GM23338 (cell line): ENCODE results near the gene SFI1. TPM values are rescaled to one million over a fixed set of nuclear protein-coding genes. Genes with fewer than 3 reads are reported as not detected.

Source experiments
- ATAC-seq: fragments of 200-7000 bp; cut with Tn5 transposase; 3 replicates; pipeline ENCODE4 v1.9.1; 2020
- DNase-seq: peaks from one replicate; pipeline ENCODE4 v3.0.0-alpha.2; 2015; ENCODE audit warnings: low spot score
- H2AFZ ChIP-seq: fragments of 200-600 bp; sonication (generic); 2 replicates; pipeline ENCODE4 v1.8.0; 2016; ENCODE audit warnings: antibody characterized with exemption, mild to moderate bottlenecking, moderate library complexity
- H3F3A ChIP-seq: fragments of 200-600 bp; sonication (generic); replicated peaks from 2 replicates; pipeline ENCODE4 v1.8.0; 2017; ENCODE audit warnings: antibody characterized with exemption, mixed run types, low read depth
- H3K27ac ChIP-seq: fragments of 200-600 bp; sonication (generic); 2 replicates; pipeline ENCODE4 v1.6.1; 2016; ENCODE audit warnings: low read depth
- H3K27me3 ChIP-seq: fragments of 200-600 bp; sonication (generic); 2 replicates; pipeline ENCODE4 v1.8.0; 2016; ENCODE audit warnings: mild to moderate bottlenecking, mixed run types, moderate library complexity; ENCODE audit not compliant: insufficient read depth
- H3K36me3 ChIP-seq: fragments of 200-600 bp; sonication (generic); 2 replicates; pipeline ENCODE4 v1.8.0; 2016; ENCODE audit warnings: mild to moderate bottlenecking; ENCODE audit not compliant: insufficient read depth
- H3K4me1 ChIP-seq: fragments of 200-600 bp; sonication (generic); 2 replicates; pipeline ENCODE4 v1.8.0; 2016; ENCODE audit warnings: mild to moderate bottlenecking, moderate library complexity; ENCODE audit not compliant: insufficient read depth
- H3K4me2 ChIP-seq: fragments of 200-600 bp; sonication (generic); 2 replicates; pipeline ENCODE4 v1.7.1; 2017; ENCODE audit warnings: mixed run types
- H3K4me3 ChIP-seq: fragments of 200-600 bp; sonication (generic); 2 replicates; pipeline ENCODE4 v1.6.1; 2016; ENCODE audit warnings: mixed run types
- H3K79me2 ChIP-seq: fragments of 200-600 bp; sonication (generic); replicated peaks from 2 replicates; pipeline ENCODE4 v1.8.0; 2017; ENCODE audit warnings: mild to moderate bottlenecking; ENCODE audit not compliant: insufficient read depth
- H3K9me2 ChIP-seq: fragments of 200-600 bp; sonication (generic); 2 replicates; pipeline ENCODE4 v1.8.0; 2017; ENCODE audit not compliant: insufficient read depth
- H4K20me1 ChIP-seq: fragments of 200-600 bp; sonication (generic); replicated peaks from 2 replicates; pipeline ENCODE4 v1.8.0; 2017; ENCODE audit warnings: mild to moderate bottlenecking; ENCODE audit not compliant: insufficient read depth
- H3K27ac Mint-ChIP-seq: 2 replicates; pipeline ENCODE4 v1.8.0; 2020; ENCODE audit warnings: inconsistent platforms, mild to moderate bottlenecking, moderate library complexity, mixed read lengths
- H3K27me3 Mint-ChIP-seq: 3 replicates; pipeline ENCODE4 v1.8.0; 2022; ENCODE audit warnings: low read depth, mild to moderate bottlenecking, moderate library complexity, mixed read lengths, inconsistent platforms; ENCODE audit not compliant: insufficient read depth, poor library complexity
- H3K36me3 Mint-ChIP-seq: 3 replicates; pipeline ENCODE4 v1.8.0; 2021; ENCODE audit warnings: low read depth, mild to moderate bottlenecking, inconsistent platforms, moderate library complexity, mixed read lengths
- H3K4me1 Mint-ChIP-seq: 3 replicates; pipeline ENCODE4 v1.8.0; 2020; ENCODE audit warnings: mild to moderate bottlenecking, inconsistent platforms, mixed read lengths
- H3K4me3 Mint-ChIP-seq: 3 replicates; pipeline ENCODE4 v1.8.0; 2021; ENCODE audit warnings: moderate library complexity, mild to moderate bottlenecking, inconsistent platforms, mixed read lengths
- H3K9me3 Mint-ChIP-seq: 3 replicates; pipeline ENCODE4 v1.8.0; 2020; ENCODE audit warnings: moderate library complexity, mild to moderate bottlenecking, inconsistent platforms, mixed read lengths
- CTCF ChIP-seq, 2 experiments: fragments of 200-600 bp in 1 of 2; sonication (generic) in 1 of 2; conservative IDR thresholded peaks; 2 replicates each; pipeline versions ENCODE4 v1.5.1 to v1.6.1; 2016 to 2017; ENCODE audit warnings: antibody characterized with exemption in 2 of 2, low read depth in 2 of 2, mild to moderate bottlenecking in 2 of 2, moderate library complexity in 1 of 2
- ETS1 ChIP-seq: IDR thresholded peaks from 2 replicates; pipeline ENCODE4 v1.6.1; 2016; ENCODE audit warnings: antibody characterized with exemption
- EZH2phosphoT487 ChIP-seq: fragments of 200-600 bp; sonication (generic); IDR thresholded peaks from one replicate; pipeline ENCODE4 v1.8.1; 2018; ENCODE audit warnings: antibody characterized with exemption; ENCODE audit not compliant: unreplicated experiment
- JUNB ChIP-seq: IDR thresholded peaks from one replicate; pipeline ENCODE4 v1.6.1; 2016; ENCODE audit warnings: antibody characterized with exemption; ENCODE audit not compliant: unreplicated experiment
- REST ChIP-seq: IDR thresholded peaks from one replicate; pipeline ENCODE4 v1.6.1; 2018; ENCODE audit warnings: antibody characterized with exemption; ENCODE audit not compliant: unreplicated experiment
- ZNF114 ChIP-seq: fragments of 250-450 bp; sonication (Bioruptor Pico); IDR thresholded peaks from 2 replicates; pipeline ENCODE4 v1.5.0; 2020; ENCODE audit warnings: mild to moderate bottlenecking, moderate library complexity
- ZNF331 ChIP-seq: fragments of 250-450 bp; sonication (Bioruptor Pico); IDR thresholded peaks from 2 replicates; pipeline ENCODE4 v1.5.0; 2020; ENCODE audit warnings: low read depth, mild to moderate bottlenecking, moderate library complexity
- polyA plus RNA-seq: library from polyadenylated mRNA; unstranded; fragments of >200 nt; fragmentation: Nextera tagmentation; extraction: Ambion mirVana; gene quantifications from 2 replicates; pipeline ENCODE4 v1.2.1, GENCODE V29; 2016
- total RNA-seq: library from RNA; depleted of rRNA; stranded (reverse); fragments of >200 nt; shearing (Covaris generic); gene quantifications from 2 replicates; pipeline ENCODE4 v1.2.3, GENCODE V29; 2014

Gene SFI1
- total and polyA plus RNA-seq, 2 experiments from 2014 or later: 16.7 to 25.6 TPM

- Histone ChIP-seq H3K79me2 (peaks cover 34% of the 10 kb centered on the region), H3K9me2 (no peaks in the 10 kb centered on the region), H3K4me1 (peaks cover 23% of the 10 kb centered on the region), H3K4me3 (no peak overlapping the region), H2AFZ (no peak overlapping the region), H3K27me3 (no peaks in the 10 kb centered on the region), H3K36me3 (peaks cover 4% of the 10 kb centered on the region), H4K20me1 (peaks cover 7% of the 10 kb centered on the region), H3K4me2 (no peak overlapping the region), H3F3A (peaks cover 15% of the 10 kb centered on the region), H3K27ac (no peak overlapping the region)
- no peaks in the 10 kb centered on the region for H3K9me3 Mint-ChIP-seq
- H3K4me1 Mint-ChIP-seq: peaks cover 20% of the 10 kb centered on the region
- ATAC-seq (no peak), DNase-seq (no peak)
- H3K27me3 Mint-ChIP-seq: peaks cover 6% of the 10 kb centered on the region
- no peak overlapping the region for H3K27ac Mint-ChIP-seq
- H3K4me3 Mint-ChIP-seq: no peak overlapping the region
- H3K36me3 Mint-ChIP-seq: peaks cover 52% of the 10 kb centered on the region
- TF ChIP-seq REST: no peak
- no peak for TF ChIP-seq ZNF114 (CRISPR knock-in tag)
- no peak for TF ChIP-seq CTCF (conservative IDR thresholded peaks at IDR 0.05; ENCODE audit: low read depth in 2 of 2)
These were observed 9.4 kb upstream of the SFI1 start for GRCh38 chr22:31486951-31487350.

- H4K20me1 ChIP-seq: peaks cover 7% of the 10 kb centered on the region
- peaks cover 23% of the 10 kb centered on the region for H3K4me1 ChIP-seq
- peak overlapping the region; percentile 97 for H3K4me3 ChIP-seq
- H3K27ac Mint-ChIP-seq: no peak overlapping the region
- no peak for ATAC-seq
- no peaks in the 10 kb centered on the region; the same call in 1 of the 2 replicates for H3K36me3 ChIP-seq
- peaks cover 7% of the 10 kb centered on the region for H3K27me3 Mint-ChIP-seq
- no peak overlapping the region for H3K27ac ChIP-seq
- TF ChIP-seq EZH2phosphoT487 (no peak), JUNB (no peak), ZNF114 (CRISPR knock-in tag) (no peak), ZNF331 (CRISPR knock-in tag) (no peak), ETS1 (no peak), REST (no peak)
- H3K9me3 Mint-ChIP-seq: no peaks in the 10 kb centered on the region
- H3K9me2 ChIP-seq: no peaks in the 10 kb centered on the region
- H3K4me3 Mint-ChIP-seq: peak overlapping the region; percentile 78
- H3K79me2 ChIP-seq: peaks cover 29% of the 10 kb centered on the region
- peaks cover 20% of the 10 kb centered on the region for H3K4me1 Mint-ChIP-seq
- H2AFZ ChIP-seq: 0 out of 2 replicates have a peak overlapping the region, but pooled peaks have one; percentile 35
- peak overlapping the region; percentile 97 for H3K4me2 ChIP-seq
- no peak for DNase-seq
- no peaks in the 10 kb centered on the region for H3K27me3 ChIP-seq
- peaks cover 42% of the 10 kb centered on the region for H3K36me3 Mint-ChIP-seq
- peaks cover 18% of the 10 kb centered on the region for H3F3A ChIP-seq
These were observed 7.9 kb upstream of the SFI1 start for GRCh38 chr22:31488346-31488883.
